ENCODE data around the gene ADNP2.

DNA sequence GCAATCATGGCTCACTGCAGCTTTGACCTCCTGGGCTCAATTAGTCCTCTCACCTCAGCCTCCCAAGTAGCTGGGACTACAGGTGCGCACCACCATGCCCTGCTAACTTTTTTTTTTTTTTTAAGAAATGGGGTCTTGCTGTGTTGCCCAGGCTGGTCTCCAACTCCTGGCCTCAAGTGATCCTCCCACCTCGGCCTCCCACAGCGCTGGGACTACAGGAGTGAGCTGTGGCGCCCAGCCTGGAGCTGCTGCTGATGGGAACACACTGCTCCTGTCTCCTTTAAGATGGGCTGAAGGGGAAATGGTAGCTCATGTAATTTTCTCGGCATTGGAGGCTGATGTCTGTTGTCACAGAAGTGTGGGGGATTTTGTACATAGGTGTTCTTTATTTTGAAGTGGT, 34.9 kb upstream of the ADNP2 start:
- TF ChIP-seq, protein P1, sequence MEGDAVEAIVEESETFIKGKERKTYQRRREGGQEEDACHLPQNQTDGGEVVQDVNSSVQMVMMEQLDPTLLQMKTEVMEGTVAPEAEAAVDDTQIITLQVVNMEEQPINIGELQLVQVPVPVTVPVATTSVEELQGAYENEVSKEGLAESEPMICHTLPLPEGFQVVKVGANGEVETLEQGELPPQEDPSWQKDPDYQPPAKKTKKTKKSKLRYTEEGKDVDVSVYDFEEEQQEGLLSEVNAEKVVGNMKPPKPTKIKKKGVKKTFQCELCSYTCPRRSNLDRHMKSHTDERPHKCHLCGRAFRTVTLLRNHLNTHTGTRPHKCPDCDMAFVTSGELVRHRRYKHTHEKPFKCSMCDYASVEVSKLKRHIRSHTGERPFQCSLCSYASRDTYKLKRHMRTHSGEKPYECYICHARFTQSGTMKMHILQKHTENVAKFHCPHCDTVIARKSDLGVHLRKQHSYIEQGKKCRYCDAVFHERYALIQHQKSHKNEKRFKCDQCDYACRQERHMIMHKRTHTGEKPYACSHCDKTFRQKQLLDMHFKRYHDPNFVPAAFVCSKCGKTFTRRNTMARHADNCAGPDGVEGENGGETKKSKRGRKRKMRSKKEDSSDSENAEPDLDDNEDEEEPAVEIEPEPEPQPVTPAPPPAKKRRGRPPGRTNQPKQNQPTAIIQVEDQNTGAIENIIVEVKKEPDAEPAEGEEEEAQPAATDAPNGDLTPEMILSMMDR (conservative IDR thresholded peaks at IDR 0.05; ENCODE audit: low read depth, low read length) = no peak
- TF ChIP-seq EZH2 (IDR thresholded peaks at IDR 0.05; ENCODE audit: low read length, unreplicated experiment) (no peak), EZH2phosphoT487 (IDR thresholded peaks at IDR 0.05; ENCODE audit: borderline replicate concordance, low read length) (no peak)
